Measurements from ENCODE around the gene WWOX. TPM values are rescaled to one million over a fixed set of nuclear protein-coding genes. Genes with fewer than 3 reads are reported as not detected.

Gene WWOX
- total and polyA plus RNA-seq, 2 donors (not counting 1 experiment from before 2014, with no cell fraction given), result 10.5 to 42.3 TPM

GRCh38 chr16:78984887-78985464 lies 885.5 kb downstream of the WWOX start:
- Histone ChIP-seq H3K9ac (ENCODE audit: low read length) (no peak overlapping the region), H3K27me3 (replicated peaks in 1 of 4; ENCODE audit: control extremely low read depth in 1 of 4, control insufficient read depth in 3 of 4, insufficient read depth in 4 of 4, low read length in 3 of 4) (peaks cover 0 to 4% (median 0%) of the 10 kb centered on the region in 4 experiments), H4K20me1 (ENCODE audit: control insufficient read depth, insufficient read depth, low read length, poor library complexity, severe bottlenecking) (no peaks in the 10 kb centered on the region), H3K4me1 (ENCODE audit: control insufficient read depth in 2 of 2, insufficient read depth in 2 of 2, low read length in 2 of 2) (peaks cover 8% of the 10 kb centered on the region in 2 donors), H3K36me3 (replicated peaks in 1 of 2; ENCODE audit: control extremely low read depth in 1 of 2, control insufficient read depth in 1 of 2, extremely low read depth in 1 of 2, insufficient read depth in 2 of 2, low read length in 1 of 2) (no peaks in the 10 kb centered on the region), H2AFZ (ENCODE audit: insufficient read depth, low read depth, low read length, poor library complexity, severe bottlenecking) (no peak overlapping the region), H3K79me2 (ENCODE audit: control insufficient read depth, insufficient read depth, low read length) (no peaks in the 10 kb centered on the region), H3K9me3 (ENCODE audit: control extremely low read depth in 1 of 3, control insufficient read depth in 2 of 3, insufficient read depth in 1 of 3, low read length in 2 of 3) (peaks cover 0 to 12% (median 4%) of the 10 kb centered on the region in 3 donors), H3K4me2 (replicated peaks; ENCODE audit: low read depth, low read length, poor library complexity, severe bottlenecking) (no peak overlapping the region), H3K27ac (ENCODE audit: low read length in 2 of 2) (no peak overlapping the region), H3K4me3 (ENCODE audit: control extremely low read depth in 1 of 5, extremely low read depth in 1 of 5, insufficient read depth in 1 of 5, low read depth in 2 of 5, low read length in 4 of 5) (no peak overlapping the region)
- Mint-ChIP-seq H3K4me1 (peaks cover 12% of the 10 kb centered on the region), H3K27me3 (no peaks in the 10 kb centered on the region), H3K27ac (no peak overlapping the region), H3K9me3 (ENCODE audit: insufficient read depth) (no peaks in the 10 kb centered on the region), H3K4me3 (no peak overlapping the region)
- intact Hi-C loops (cut with micrococcal nuclease), result no loop called here
- POLR2A ChIA-PET, result no interaction called here
- DNase-seq, result no peak
- ATAC-seq (ENCODE audit: low read depth), result no peak
- 61% methylated on average over 12 of the region's 12 CpGs for WGBS (ENCODE audit: insufficient coverage)
- CTCF ChIA-PET, result no interaction called here
- TF ChIP-seq CTCF (IDR thresholded peaks at IDR 0.05), result no peak

- peaks cover 21% of the 10 kb centered on the region for H3K4me1 Mint-ChIP-seq
- H3K27ac Mint-ChIP-seq, result no peak overlapping the region
- ATAC-seq (ENCODE audit: low read depth) (no peak), DNase-seq (no peak)
- H3K9me3 Mint-ChIP-seq (ENCODE audit: insufficient read depth), result no peaks in the 10 kb centered on the region
- intact Hi-C loops (cut with micrococcal nuclease), result no loop called here
- Histone ChIP-seq H3K27ac (ENCODE audit: low read length in 2 of 2) (no peak overlapping the region), H3K4me2 (replicated peaks; ENCODE audit: low read depth, low read length, poor library complexity, severe bottlenecking) (no peak overlapping the region), H2AFZ (ENCODE audit: insufficient read depth, low read depth, low read length, poor library complexity, severe bottlenecking) (no peak overlapping the region), H3K4me3 (ENCODE audit: control extremely low read depth in 1 of 5, extremely low read depth in 1 of 5, insufficient read depth in 1 of 5, low read depth in 2 of 5, low read length in 4 of 5) (no peak overlapping the region), H3K9me3 (ENCODE audit: control extremely low read depth in 1 of 3, control insufficient read depth in 2 of 3, insufficient read depth in 1 of 3, low read length in 2 of 3) (peaks cover 0 to 15% (median 4%) of the 10 kb centered on the region in 3 donors), H3K79me2 (ENCODE audit: control insufficient read depth, insufficient read depth, low read length) (no peaks in the 10 kb centered on the region), H3K36me3 (replicated peaks in 1 of 2; ENCODE audit: control extremely low read depth in 1 of 2, control insufficient read depth in 1 of 2, extremely low read depth in 1 of 2, insufficient read depth in 2 of 2, low read length in 1 of 2) (no peaks in the 10 kb centered on the region), H3K27me3 (replicated peaks in 1 of 4; ENCODE audit: control extremely low read depth in 1 of 4, control insufficient read depth in 3 of 4, insufficient read depth in 4 of 4, low read length in 3 of 4) (peaks cover 0 to 4% (median 0%) of the 10 kb centered on the region in 4 experiments), H3K4me1 (ENCODE audit: control insufficient read depth in 2 of 2, insufficient read depth in 2 of 2, low read length in 2 of 2) (peaks cover 17 to 18% of the 10 kb centered on the region in 2 donors), H4K20me1 (ENCODE audit: control insufficient read depth, insufficient read depth, low read length, poor library complexity, severe bottlenecking) (no peaks in the 10 kb centered on the region), H3K9ac (ENCODE audit: low read length) (no peak overlapping the region)
- H3K27me3 Mint-ChIP-seq, result no peaks in the 10 kb centered on the region
- CTCF ChIA-PET, result no interaction called here
- TF ChIP-seq CTCF (IDR thresholded peaks at IDR 0.05) (no peak), EZH2 (IDR thresholded peaks at IDR 0.05; ENCODE audit: borderline replicate concordance, insufficient read depth, low read depth, low read length, poor library complexity, severe bottlenecking) (no peak)
- no peak overlapping the region for H3K4me3 Mint-ChIP-seq
- POLR2A ChIA-PET, result no interaction called here
- WGBS (ENCODE audit: insufficient coverage), result 98% methylated on average over 10 of the region's 13 CpGs
Measured at GRCh38 chr16:78985716-78986605, 886.5 kb downstream of the WWOX start.
